Measurements from ENCODE around the gene IKZF2.

DNA sequence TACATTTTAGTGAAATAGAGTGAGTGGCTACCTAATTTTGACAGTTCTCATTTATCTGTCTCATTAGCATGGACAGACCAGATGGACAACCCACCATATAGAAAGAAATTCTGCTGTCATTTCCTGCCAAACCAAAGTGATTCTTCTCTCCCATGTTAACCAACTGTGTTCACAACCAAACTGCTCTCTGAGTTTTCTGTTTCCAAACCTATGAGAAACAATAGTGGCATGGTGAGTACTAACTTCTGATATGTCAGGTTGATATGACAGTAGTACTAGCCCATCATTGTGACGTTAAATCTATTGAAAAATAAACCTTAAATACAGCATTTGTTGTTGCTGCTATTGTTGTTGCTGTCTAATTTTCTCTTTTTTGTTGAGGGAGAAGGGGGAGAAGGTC lies 72.7 kb downstream of the IKZF2 start:
- TF ChIP-seq, protein P1, sequence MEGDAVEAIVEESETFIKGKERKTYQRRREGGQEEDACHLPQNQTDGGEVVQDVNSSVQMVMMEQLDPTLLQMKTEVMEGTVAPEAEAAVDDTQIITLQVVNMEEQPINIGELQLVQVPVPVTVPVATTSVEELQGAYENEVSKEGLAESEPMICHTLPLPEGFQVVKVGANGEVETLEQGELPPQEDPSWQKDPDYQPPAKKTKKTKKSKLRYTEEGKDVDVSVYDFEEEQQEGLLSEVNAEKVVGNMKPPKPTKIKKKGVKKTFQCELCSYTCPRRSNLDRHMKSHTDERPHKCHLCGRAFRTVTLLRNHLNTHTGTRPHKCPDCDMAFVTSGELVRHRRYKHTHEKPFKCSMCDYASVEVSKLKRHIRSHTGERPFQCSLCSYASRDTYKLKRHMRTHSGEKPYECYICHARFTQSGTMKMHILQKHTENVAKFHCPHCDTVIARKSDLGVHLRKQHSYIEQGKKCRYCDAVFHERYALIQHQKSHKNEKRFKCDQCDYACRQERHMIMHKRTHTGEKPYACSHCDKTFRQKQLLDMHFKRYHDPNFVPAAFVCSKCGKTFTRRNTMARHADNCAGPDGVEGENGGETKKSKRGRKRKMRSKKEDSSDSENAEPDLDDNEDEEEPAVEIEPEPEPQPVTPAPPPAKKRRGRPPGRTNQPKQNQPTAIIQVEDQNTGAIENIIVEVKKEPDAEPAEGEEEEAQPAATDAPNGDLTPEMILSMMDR (IDR thresholded peaks at IDR 0.05) = no peak
- no peak for TF ChIP-seq POLR2A (IDR thresholded peaks at IDR 0.05)

All from uterus (tissue), 2 donors.